GM08714 (cell line): Measurements from ENCODE around the gene VARS2.

Source experiments
- H3K4me3 ChIP-seq: fragments of 200-500 bp; sonication (Bioruptor generic); 2 replicates; pipeline ENCODE4 v1.5.1; 2014; ENCODE audit warnings: mild to moderate bottlenecking, low read length, inconsistent platforms
- ZNF274 ChIP-seq: IDR thresholded peaks from 2 replicates; pipeline ENCODE4 v1.6.1; 2012; ENCODE audit warnings: mild to moderate bottlenecking, low read depth, low read length

VARS2 gene

GRCh38 chr6:30974490-30975252 is 60.6 kb downstream of the VARS2 start:
- H3K4me3 ChIP-seq: no peak overlapping the region
- no peak for TF ChIP-seq ZNF274
